Type B pancreatic cell (in vitro differentiated cells): ENCODE data around the gene ETS1. TPM values are rescaled to one million over a fixed set of nuclear protein-coding genes. Genes with fewer than 3 reads are reported as not detected.

Source experiments
- DNase-seq: peaks from one replicate; pipeline ENCODE4 v3.0.0; 2021; ENCODE audit warnings: mixed read lengths; ENCODE audit not compliant: unreplicated experiment; ENCODE audit errors: extremely low spot score
- H3K27ac Mint-ChIP-seq: 2 replicates; pipeline ENCODE4 v1.8.0; 2021; ENCODE audit warnings: mild to moderate bottlenecking, mixed read lengths
- H3K27me3 Mint-ChIP-seq: 2 replicates; pipeline ENCODE4 v1.8.0; 2021; ENCODE audit warnings: mixed read lengths
- H3K36me3 Mint-ChIP-seq: 2 replicates; pipeline ENCODE4 v1.8.0; 2021; ENCODE audit warnings: mixed read lengths
- H3K4me1 Mint-ChIP-seq: one replicate; pipeline ENCODE4 v1.8.0; 2021; ENCODE audit warnings: mixed read lengths; ENCODE audit not compliant: unreplicated experiment
- H3K4me3 Mint-ChIP-seq: 2 replicates; pipeline ENCODE4 v1.8.0; 2021; ENCODE audit warnings: mild to moderate bottlenecking, mixed read lengths
- H3K9me3 Mint-ChIP-seq: 2 replicates; pipeline ENCODE4 v1.8.0; 2021; ENCODE audit warnings: mixed read lengths
- total RNA-seq: library from RNA; stranded (reverse); gene quantifications from 2 replicates; pipeline ENCODE4 v1.2.1, GENCODE V29; 2021; ENCODE audit warnings: low replicate concordance
- TF ChIP-seq, protein P1 (sequence below): fragments of 200-600 bp; sonication (generic); conservative IDR thresholded peaks from 2 replicates; pipeline ENCODE4 v1.5.0; 2021; ENCODE audit warnings: antibody characterized with exemption, mild to moderate bottlenecking

Gene ETS1
- total RNA-seq, 1 donor from 2014 or later = 40.6 TPM

GRCh38 chr11:128483211-128483788 is 104.1 kb downstream of the ETS1 start:
- DNase-seq = no peak
- TF ChIP-seq, protein P1, sequence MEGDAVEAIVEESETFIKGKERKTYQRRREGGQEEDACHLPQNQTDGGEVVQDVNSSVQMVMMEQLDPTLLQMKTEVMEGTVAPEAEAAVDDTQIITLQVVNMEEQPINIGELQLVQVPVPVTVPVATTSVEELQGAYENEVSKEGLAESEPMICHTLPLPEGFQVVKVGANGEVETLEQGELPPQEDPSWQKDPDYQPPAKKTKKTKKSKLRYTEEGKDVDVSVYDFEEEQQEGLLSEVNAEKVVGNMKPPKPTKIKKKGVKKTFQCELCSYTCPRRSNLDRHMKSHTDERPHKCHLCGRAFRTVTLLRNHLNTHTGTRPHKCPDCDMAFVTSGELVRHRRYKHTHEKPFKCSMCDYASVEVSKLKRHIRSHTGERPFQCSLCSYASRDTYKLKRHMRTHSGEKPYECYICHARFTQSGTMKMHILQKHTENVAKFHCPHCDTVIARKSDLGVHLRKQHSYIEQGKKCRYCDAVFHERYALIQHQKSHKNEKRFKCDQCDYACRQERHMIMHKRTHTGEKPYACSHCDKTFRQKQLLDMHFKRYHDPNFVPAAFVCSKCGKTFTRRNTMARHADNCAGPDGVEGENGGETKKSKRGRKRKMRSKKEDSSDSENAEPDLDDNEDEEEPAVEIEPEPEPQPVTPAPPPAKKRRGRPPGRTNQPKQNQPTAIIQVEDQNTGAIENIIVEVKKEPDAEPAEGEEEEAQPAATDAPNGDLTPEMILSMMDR = no peak
- Mint-ChIP-seq H3K27me3 (no peaks in the 10 kb centered on the region), H3K4me1 (no peaks in the 10 kb centered on the region), H3K9me3 (no peaks in the 10 kb centered on the region), H3K36me3 (peaks cover 53% of the 10 kb centered on the region), H3K27ac (no peak overlapping the region), H3K4me3 (no peak overlapping the region)

DNA sequence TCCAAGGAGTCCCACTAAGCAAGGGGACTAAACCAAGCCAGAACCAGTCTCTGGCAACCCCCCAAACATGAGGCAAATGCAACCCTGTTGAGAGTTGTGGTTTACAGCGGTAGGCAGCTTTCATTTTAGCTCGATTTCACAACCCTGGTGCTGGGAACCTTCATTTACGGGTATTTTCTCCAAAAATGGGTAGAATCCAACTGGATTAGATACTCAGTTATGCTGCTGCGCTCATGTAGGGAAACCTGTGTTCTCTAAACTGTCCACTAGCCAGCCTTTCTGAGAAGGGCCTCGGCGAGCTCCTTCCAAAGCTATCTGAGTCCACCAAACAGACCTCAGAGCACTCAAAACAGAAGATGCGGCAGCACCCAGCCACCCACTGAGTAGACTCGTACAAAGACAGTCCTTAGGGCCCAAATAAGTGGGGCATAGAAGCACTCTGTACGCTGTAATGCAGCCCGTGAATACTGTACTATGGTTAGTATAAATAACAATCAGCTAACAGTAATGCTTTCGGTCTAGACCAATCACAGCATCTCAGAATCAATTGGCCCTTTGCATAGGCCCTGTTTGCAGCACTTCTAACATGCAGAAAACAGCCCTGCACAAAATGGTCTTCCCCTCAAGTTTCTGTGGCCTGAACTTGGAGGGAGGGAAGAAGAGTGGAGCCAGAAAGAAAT is 104.7 kb downstream of the ETS1 start:
- H3K4me1 Mint-ChIP-seq = no peaks in the 10 kb centered on the region
- TF ChIP-seq, protein P1 = no peak
- no peak for DNase-seq
- H3K4me3 Mint-ChIP-seq = no peak overlapping the region
- H3K27me3 Mint-ChIP-seq = no peaks in the 10 kb centered on the region
- no peak overlapping the region for H3K27ac Mint-ChIP-seq
- no peaks in the 10 kb centered on the region for H3K9me3 Mint-ChIP-seq
- H3K36me3 Mint-ChIP-seq = peaks cover 57% of the 10 kb centered on the region

- no peak for DNase-seq
- Mint-ChIP-seq H3K9me3 (no peaks in the 10 kb centered on the region), H3K4me1 (peaks cover 4% of the 10 kb centered on the region), H3K4me3 (no peak overlapping the region), H3K27ac (no peak overlapping the region), H3K27me3 (no peaks in the 10 kb centered on the region), H3K36me3 (peaks cover 61% of the 10 kb centered on the region)
- TF ChIP-seq, protein P1 = no peak
Observed at GRCh38 chr11:128482092-128482491, 105.3 kb downstream of the ETS1 start.

DNA sequence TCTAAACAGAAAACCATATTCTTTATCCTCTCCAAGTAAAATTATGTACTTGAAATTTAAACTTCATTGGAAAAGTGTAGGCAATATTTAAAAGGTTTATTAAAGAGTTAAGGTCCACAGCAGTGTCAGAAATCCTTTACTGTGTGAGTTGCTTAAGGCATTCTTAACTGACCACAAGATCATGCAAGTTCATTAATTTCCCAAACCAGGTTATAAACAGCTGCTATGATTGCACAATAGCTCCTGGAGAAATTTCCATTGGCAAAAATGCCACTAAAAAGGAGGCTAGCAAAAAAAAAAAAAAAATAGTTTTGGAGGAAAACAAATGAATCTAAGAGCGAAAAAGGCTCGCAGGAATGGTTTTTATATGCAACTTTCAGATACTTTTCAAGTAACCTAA is 106.2 kb downstream of the ETS1 start:
- Mint-ChIP-seq H3K4me1 (peaks cover 13% of the 10 kb centered on the region), H3K27me3 (no peaks in the 10 kb centered on the region), H3K27ac (no peak overlapping the region), H3K4me3 (no peak overlapping the region), H3K9me3 (no peaks in the 10 kb centered on the region), H3K36me3 (peaks cover 62% of the 10 kb centered on the region)
- DNase-seq = no peak
- TF ChIP-seq, protein P1 = no peak

GRCh38 chr11:128480665-128481064 is 106.7 kb downstream of the ETS1 start:
- no peak overlapping the region for H3K27ac Mint-ChIP-seq
- H3K27me3 Mint-ChIP-seq = no peaks in the 10 kb centered on the region
- no peak for DNase-seq
- H3K4me3 Mint-ChIP-seq = no peak overlapping the region
- H3K36me3 Mint-ChIP-seq = peaks cover 57% of the 10 kb centered on the region
- H3K4me1 Mint-ChIP-seq = peaks cover 18% of the 10 kb centered on the region
- TF ChIP-seq, protein P1 = no peak
- no peaks in the 10 kb centered on the region for H3K9me3 Mint-ChIP-seq
